GM18505 (cell line): ENCODE data around the gene AHNAK.
"Not testable (repeated sequence)": the region's sequence is repeated elsewhere in the genome, so short reads cannot be mapped to it uniquely, and the experiment has no call there.

Source experiments
- ATAC-seq: cut with Tn5 transposase; IDR thresholded peaks from one replicate; pipeline ENCODE4 v1.9.1; 2021; ENCODE audit not compliant: unreplicated experiment
- POLR2A ChIP-seq: IDR thresholded peaks from 4 replicates; pipeline ENCODE4 v1.6.1; 2011; ENCODE audit warnings: borderline replicate concordance; ENCODE audit not compliant: insufficient read depth, insufficient read length; ENCODE audit errors: extremely low read depth

AHNAK gene

DNA sequence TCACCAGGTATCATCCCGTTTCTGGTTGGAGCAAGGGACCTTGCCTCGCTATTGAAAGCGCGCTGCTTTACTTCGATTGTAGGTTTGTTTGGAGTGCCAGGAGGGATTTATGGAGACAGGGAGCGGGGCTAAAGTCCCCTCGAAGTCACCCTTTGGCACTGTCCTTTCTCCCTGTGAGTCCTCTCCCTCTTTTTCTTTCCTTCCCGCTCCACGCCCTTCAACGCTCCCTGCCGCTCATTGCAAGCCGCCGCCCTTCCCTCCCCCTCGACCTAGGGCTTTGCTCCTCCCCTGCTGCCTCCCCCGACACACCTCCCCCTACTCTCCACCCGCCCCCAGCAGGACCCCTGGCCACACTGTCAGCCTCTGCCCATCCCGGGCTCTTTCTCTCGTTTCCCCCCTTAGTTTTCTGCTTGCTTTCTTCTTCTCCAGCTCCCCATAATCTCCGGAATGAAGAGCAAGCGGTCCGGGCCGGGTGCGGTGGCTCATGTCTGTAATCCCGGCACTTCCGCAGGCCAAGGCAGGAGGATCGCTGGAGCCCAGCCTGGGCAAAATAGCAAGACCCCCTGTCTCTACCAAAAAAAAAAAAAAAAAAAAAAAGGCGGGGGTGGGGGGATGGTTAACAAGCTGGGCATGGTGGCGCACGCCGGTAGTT, 41.0 kb downstream of the AHNAK start:
- no peak for TF ChIP-seq POLR2A
- ATAC-seq: no peak

DNA sequence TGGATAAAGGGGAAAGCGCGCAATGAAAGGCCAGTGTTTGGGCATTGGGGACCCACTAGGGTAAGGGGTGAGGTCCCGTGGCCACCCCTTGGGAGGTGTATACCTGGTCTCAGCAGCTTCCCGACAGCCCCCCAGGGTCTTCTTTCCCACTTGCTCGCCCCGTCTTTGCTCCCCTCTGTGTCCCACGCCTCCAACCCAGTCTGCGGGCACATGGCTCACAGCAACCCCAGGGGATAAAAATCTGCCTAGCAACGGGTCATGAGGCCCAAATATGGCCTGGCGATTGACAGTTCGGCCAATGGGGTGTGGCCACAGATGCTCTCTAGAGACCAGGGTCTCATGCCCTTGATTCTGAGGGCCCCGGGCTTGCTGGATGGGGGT, 41.6 kb downstream of the AHNAK start:
- no peak for ATAC-seq
- no peak for TF ChIP-seq POLR2A

- TF ChIP-seq POLR2A: no peak
- ATAC-seq: no peak
These were observed 42.2 kb downstream of the AHNAK start for GRCh38 chr11:62504158-62504973.

GRCh38 chr11:62502030-62502730, 44.4 kb downstream of the AHNAK start:
- TF ChIP-seq POLR2A: no peak
- no peak for ATAC-seq

- TF ChIP-seq POLR2A: no peak
- no peak for ATAC-seq
These were observed 45.1 kb downstream of the AHNAK start for GRCh38 chr11:62501432-62501891.

GRCh38 chr11:62500650-62501030, 46.0 kb downstream of the AHNAK start:
- no peak for TF ChIP-seq POLR2A
- no peak for ATAC-seq

DNA sequence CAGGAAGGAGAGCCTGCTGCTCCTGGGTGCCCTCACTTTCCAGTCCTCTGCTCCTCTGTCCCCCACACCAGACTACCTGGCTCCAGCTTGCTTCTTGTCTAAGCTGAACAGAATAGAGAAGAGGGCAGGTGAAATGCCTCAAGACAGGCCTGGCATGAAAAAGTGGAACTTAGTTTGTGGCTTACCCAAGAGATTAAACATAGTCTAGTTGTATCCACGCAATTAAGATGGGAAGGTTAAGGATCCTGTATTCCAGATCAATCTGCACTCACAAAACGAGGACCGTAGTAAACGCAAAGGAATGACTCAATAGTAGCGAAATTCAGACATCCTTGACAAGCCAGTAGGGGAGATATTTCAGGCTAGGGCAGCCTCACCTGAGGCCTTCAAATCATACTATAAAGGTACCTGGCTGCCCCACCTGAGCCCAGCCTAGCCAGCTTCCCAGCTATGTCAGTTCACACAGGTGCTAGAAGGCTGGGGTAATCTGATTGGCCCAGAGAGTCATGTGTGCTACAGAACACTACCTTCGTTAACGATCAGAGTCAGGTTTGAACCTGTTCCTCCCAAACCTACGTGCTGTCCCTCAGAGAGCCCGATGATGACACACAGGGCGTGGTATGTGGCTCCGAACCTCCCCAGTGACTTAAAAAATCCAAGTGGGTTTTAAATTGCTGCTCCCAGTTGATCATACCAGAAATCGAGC, 46.5 kb downstream of the AHNAK start:
- no peak for TF ChIP-seq POLR2A
- no peak for ATAC-seq

DNA sequence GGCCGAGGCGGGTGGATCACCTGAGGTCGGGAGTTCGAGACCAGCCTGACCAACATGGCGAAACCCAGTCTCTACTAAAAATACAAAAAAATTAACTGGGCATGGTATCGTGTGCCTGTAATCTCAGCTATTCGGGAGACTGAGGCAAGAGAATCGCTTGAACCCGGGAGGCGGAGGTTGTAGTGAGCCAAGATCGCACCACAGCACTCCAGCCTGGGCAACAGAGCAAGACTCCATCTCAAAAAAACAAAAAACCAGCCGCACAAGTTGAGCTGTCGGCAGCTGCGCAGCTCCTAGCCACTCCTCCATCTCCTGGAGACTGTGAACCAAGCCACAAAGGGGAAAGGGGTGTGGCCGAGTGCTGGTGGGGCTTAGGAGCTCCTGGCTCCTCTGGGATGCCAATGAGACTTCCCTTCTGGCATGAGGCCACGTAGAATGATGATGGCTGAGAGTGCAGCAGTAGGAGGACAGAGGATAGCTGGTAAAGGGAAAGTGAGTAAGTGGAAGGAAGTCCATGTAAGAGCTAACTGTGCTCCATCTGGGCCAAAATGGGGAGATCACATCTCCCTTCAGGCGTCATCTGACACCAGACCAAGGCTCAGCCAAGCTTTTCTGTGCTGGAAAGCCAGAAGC, 47.2 kb downstream of the AHNAK start:
- ATAC-seq: not testable (repeated sequence)

- ATAC-seq: no peak
- no peak for TF ChIP-seq POLR2A
These were observed 47.9 kb downstream of the AHNAK start for GRCh38 chr11:62498492-62499286.

- no peak for ATAC-seq
- TF ChIP-seq POLR2A: no peak
These were observed 48.6 kb downstream of the AHNAK start for GRCh38 chr11:62498031-62498430.

DNA sequence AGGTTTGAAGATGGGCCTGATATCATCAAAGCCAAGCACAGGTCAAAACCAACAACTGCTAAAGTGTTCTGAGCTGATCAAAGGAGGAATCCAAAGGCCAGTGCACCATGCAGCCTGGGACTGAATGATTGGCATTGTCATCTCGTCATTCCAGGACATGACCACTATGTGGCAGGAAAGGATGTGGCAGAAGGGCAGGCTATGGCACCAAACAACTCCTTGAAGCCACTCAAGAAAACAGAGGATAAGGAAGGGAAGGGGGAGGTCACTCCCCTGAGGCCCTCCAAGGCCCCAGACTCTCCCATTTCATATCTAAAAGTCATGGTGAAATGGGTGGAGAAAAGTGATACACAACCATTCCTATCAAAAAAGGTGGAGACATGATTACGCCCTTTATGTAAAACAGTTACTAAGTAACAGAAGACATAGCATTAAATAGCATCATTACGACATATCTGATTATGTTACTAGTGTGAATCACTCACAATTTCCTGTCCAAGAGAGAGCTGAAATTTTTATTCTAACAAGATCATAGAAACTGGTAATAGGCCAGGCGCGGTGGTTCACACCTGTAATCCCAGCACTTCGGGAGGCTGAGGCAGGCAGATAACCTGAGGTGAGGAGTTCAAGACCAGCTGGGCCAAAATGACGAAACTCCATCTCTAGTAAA, 49.3 kb downstream of the AHNAK start:
- ATAC-seq: no peak
- TF ChIP-seq POLR2A: no peak

DNA sequence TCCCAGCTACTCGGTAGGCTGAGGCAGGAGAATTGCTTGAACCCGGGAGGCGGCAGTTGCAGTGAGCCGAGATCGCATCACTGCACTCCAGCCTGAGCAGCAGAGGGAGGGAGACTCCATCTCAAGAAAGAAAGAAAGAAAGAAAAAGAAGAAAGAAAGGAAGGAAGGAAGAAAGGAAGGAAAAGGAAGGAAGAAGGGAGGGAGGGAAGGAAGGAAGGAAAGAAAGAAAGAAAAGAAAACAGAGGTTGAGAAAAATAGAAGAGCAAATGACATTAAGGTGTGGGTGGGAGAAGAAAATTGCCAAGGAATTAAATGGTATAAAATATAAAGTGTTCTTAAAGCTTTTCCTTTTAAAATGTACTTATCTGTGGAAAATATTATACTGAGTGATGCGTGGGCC, 49.9 kb downstream of the AHNAK start:
- no peak for ATAC-seq

More for the DNA sequence above, 49.9 kb downstream of the AHNAK start:
- no peak for TF ChIP-seq POLR2A
